ENCODE results near the gene TMEM236. TPM values are rescaled to one million over a fixed set of nuclear protein-coding genes. Genes with fewer than 3 reads are reported as not detected.

The TMEM236 gene
- total and polyA plus RNA-seq, 2 experiments from 2014 or later: 0.20 TPM; not detected in 1

- Histone ChIP-seq H3K9me3 (ENCODE audit: low read depth) (no peaks in the 10 kb centered on the region), H3K4me3 (no peak overlapping the region), H3K27me3 (no peaks in the 10 kb centered on the region), H3K27ac (no peak overlapping the region), H3K4me1 (ENCODE audit: low read depth) (no peaks in the 10 kb centered on the region), H3K36me3 (no peaks in the 10 kb centered on the region)
- no peak for TF ChIP-seq CTCF (IDR thresholded peaks at IDR 0.05; ENCODE audit: low read depth, low read length)
- DNase-seq (ENCODE audit: low read depth in 1 of 2, low spot score in 1 of 2): no peak
Measured at GRCh38 chr10:17793823-17794644, 42.0 kb downstream of the TMEM236 start.

GRCh38 chr10:17795083-17795482 lies 43.1 kb downstream of the TMEM236 start:
- H3K9me3 ChIP-seq (ENCODE audit: low read depth): no peaks in the 10 kb centered on the region
- H3K4me3 ChIP-seq: no peak overlapping the region
- DNase-seq (ENCODE audit: low read depth in 1 of 2, low spot score in 1 of 2): no peak
- TF ChIP-seq CTCF (IDR thresholded peaks at IDR 0.05; ENCODE audit: low read depth, low read length): no peak
- H3K4me1 ChIP-seq (ENCODE audit: low read depth): no peaks in the 10 kb centered on the region
- H3K27me3 ChIP-seq: no peaks in the 10 kb centered on the region
- H3K27ac ChIP-seq: no peak overlapping the region
- no peaks in the 10 kb centered on the region for H3K36me3 ChIP-seq

- Histone ChIP-seq H3K4me3 (no peak overlapping the region), H3K9me3 (ENCODE audit: low read depth) (no peaks in the 10 kb centered on the region), H3K36me3 (no peaks in the 10 kb centered on the region), H3K27ac (no peak overlapping the region), H3K4me1 (ENCODE audit: low read depth) (no peaks in the 10 kb centered on the region), H3K27me3 (no peaks in the 10 kb centered on the region)
- no peak for DNase-seq (ENCODE audit: low read depth in 1 of 2, low spot score in 1 of 2)
- no peak for TF ChIP-seq CTCF (IDR thresholded peaks at IDR 0.05; ENCODE audit: low read depth, low read length)
Measured at GRCh38 chr10:17795813-17796594, 44.0 kb downstream of the TMEM236 start.

- no peak for DNase-seq (ENCODE audit: low read depth in 1 of 2, low spot score in 1 of 2)
- no peak for TF ChIP-seq CTCF (IDR thresholded peaks at IDR 0.05; ENCODE audit: low read depth, low read length)
- Histone ChIP-seq H3K27ac (no peak overlapping the region), H3K27me3 (no peaks in the 10 kb centered on the region), H3K4me3 (no peak overlapping the region), H3K36me3 (no peaks in the 10 kb centered on the region), H3K9me3 (ENCODE audit: low read depth) (no peaks in the 10 kb centered on the region), H3K4me1 (ENCODE audit: low read depth) (no peaks in the 10 kb centered on the region)
Measured at GRCh38 chr10:17801507-17801906, 49.5 kb downstream of the TMEM236 start.

- no peak overlapping the region for H3K27ac ChIP-seq
Measured at GRCh38 chr10:17802350-17802749, 50.3 kb downstream of the TMEM236 start.

More at GRCh38 chr10:17802350-17802749, 50.3 kb downstream of the TMEM236 start:
- Histone ChIP-seq H3K4me3 (no peak overlapping the region), H3K4me1 (ENCODE audit: low read depth) (no peaks in the 10 kb centered on the region), H3K9me3 (ENCODE audit: low read depth) (no peaks in the 10 kb centered on the region), H3K36me3 (no peaks in the 10 kb centered on the region), H3K27me3 (no peaks in the 10 kb centered on the region)
- no peak for TF ChIP-seq CTCF (IDR thresholded peaks at IDR 0.05; ENCODE audit: low read depth, low read length)
- DNase-seq (ENCODE audit: low read depth in 1 of 2, low spot score in 1 of 2): no peak
